ENCODE data around the gene ADARB2.

- TF ChIP-seq CTCF (IDR thresholded peaks at IDR 0.05): no peak
- TF ChIP-seq POLR2AphosphoS5 (IDR thresholded peaks at IDR 0.05): no peak
- no peak for TF ChIP-seq POLR2A (IDR thresholded peaks at IDR 0.05)
- TF ChIP-seq EP300 (IDR thresholded peaks at IDR 0.05): no peak
Observed at GRCh38 chr10:1526436-1527055, 210.8 kb downstream of the ADARB2 start.
